ENCODE measurements around the gene TRAPPC3L. TPM values are rescaled to one million over a fixed set of nuclear protein-coding genes. Genes with fewer than 3 reads are reported as not detected.

TRAPPC3L gene
- polyA plus RNA-seq, 1 donor from 2014 or later, result not detected

DNA sequence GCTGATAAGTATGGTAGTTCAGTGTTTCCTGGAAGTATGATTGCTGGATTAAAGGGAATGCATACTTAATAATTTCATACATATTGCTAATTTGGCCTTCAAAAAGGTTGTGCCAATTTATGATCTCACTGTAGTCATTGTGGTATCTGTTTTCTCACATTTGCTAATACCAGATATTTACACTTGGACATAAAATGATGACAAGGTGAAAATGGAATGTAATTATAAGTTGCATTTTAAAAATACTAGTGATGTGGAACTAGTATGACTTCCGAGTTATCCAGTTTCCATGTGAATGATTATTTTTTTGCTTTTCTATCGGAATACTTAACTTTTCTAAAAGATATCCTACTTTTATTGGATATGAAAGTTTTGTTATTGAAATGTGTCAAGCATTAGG, 41.3 kb upstream of the TRAPPC3L start:
- Histone ChIP-seq H3K9ac (ENCODE audit: low read length) (no peak overlapping the region), H3F3A (ENCODE audit: insufficient read depth, low read length, poor library complexity, severe bottlenecking) (no peaks in the 10 kb centered on the region), H3K79me2 (replicated peaks; ENCODE audit: insufficient read depth, low read length) (no peaks in the 10 kb centered on the region), H3K9me2 (ENCODE audit: insufficient read depth, low read length) (no peaks in the 10 kb centered on the region), H4K20me1 (ENCODE audit: insufficient read depth) (no peaks in the 10 kb centered on the region), H3K27me3 (ENCODE audit: insufficient read depth, low read depth, low read length) (no peaks in the 10 kb centered on the region), H3K4me2 (ENCODE audit: low read length) (no peak overlapping the region), H3K4me3 (ENCODE audit: low read length) (no peak overlapping the region), H3K9me3 (ENCODE audit: low read length) (no peaks in the 10 kb centered on the region), H2AFZ (ENCODE audit: low read depth, low read length) (no peak overlapping the region), H3K27ac (ENCODE audit: low read length) (no peak overlapping the region), H3K36me3 (ENCODE audit: insufficient read depth, low read length) (peaks cover 7% of the 10 kb centered on the region)
- TF ChIP-seq POLR2AphosphoS5 (IDR thresholded peaks at IDR 0.05) (no peak), EZH2 (IDR thresholded peaks at IDR 0.05; ENCODE audit: borderline replicate concordance, insufficient read depth, low read length, poor library complexity, severe bottlenecking) (no peak), EP300 (conservative IDR thresholded peaks at IDR 0.05; ENCODE audit: poor library complexity, severe bottlenecking) (no peak), SMC3 (conservative IDR thresholded peaks at IDR 0.05; ENCODE audit: poor library complexity) (no peak), MXI1 (conservative IDR thresholded peaks at IDR 0.05; ENCODE audit: poor library complexity, severe bottlenecking) (no peak), RAD21 (conservative IDR thresholded peaks at IDR 0.05) (no peak), TAF1 (IDR thresholded peaks at IDR 0.05; ENCODE audit: low read depth) (no peak)
- TF ChIP-seq, protein P1, sequence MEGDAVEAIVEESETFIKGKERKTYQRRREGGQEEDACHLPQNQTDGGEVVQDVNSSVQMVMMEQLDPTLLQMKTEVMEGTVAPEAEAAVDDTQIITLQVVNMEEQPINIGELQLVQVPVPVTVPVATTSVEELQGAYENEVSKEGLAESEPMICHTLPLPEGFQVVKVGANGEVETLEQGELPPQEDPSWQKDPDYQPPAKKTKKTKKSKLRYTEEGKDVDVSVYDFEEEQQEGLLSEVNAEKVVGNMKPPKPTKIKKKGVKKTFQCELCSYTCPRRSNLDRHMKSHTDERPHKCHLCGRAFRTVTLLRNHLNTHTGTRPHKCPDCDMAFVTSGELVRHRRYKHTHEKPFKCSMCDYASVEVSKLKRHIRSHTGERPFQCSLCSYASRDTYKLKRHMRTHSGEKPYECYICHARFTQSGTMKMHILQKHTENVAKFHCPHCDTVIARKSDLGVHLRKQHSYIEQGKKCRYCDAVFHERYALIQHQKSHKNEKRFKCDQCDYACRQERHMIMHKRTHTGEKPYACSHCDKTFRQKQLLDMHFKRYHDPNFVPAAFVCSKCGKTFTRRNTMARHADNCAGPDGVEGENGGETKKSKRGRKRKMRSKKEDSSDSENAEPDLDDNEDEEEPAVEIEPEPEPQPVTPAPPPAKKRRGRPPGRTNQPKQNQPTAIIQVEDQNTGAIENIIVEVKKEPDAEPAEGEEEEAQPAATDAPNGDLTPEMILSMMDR (IDR thresholded peaks at IDR 0.05; ENCODE audit: poor library complexity, severe bottlenecking), result no peak
- TF ChIP-seq, protein P2, sequence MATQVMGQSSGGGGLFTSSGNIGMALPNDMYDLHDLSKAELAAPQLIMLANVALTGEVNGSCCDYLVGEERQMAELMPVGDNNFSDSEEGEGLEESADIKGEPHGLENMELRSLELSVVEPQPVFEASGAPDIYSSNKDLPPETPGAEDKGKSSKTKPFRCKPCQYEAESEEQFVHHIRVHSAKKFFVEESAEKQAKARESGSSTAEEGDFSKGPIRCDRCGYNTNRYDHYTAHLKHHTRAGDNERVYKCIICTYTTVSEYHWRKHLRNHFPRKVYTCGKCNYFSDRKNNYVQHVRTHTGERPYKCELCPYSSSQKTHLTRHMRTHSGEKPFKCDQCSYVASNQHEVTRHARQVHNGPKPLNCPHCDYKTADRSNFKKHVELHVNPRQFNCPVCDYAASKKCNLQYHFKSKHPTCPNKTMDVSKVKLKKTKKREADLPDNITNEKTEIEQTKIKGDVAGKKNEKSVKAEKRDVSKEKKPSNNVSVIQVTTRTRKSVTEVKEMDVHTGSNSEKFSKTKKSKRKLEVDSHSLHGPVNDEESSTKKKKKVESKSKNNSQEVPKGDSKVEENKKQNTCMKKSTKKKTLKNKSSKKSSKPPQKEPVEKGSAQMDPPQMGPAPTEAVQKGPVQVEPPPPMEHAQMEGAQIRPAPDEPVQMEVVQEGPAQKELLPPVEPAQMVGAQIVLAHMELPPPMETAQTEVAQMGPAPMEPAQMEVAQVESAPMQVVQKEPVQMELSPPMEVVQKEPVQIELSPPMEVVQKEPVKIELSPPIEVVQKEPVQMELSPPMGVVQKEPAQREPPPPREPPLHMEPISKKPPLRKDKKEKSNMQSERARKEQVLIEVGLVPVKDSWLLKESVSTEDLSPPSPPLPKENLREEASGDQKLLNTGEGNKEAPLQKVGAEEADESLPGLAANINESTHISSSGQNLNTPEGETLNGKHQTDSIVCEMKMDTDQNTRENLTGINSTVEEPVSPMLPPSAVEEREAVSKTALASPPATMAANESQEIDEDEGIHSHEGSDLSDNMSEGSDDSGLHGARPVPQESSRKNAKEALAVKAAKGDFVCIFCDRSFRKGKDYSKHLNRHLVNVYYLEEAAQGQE (IDR thresholded peaks at IDR 0.05; ENCODE audit: borderline replicate concordance), result no peak

DNA sequence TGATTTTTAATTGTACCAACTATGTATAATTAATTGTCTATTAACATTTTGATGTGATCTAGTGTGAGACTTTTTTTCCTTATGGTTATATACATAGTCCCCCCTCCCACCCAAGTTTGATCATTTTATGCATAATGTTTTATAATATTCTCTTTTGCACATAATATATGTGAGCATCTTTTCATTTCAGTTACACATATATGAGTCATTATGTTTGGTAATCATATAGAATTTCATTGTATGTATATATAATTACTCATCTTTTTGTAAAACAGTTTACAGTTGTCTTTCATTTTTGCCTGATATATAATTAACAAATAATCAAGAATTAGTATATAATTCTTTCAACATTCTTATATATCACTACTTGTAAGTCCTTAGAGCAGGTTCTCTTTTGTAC, 40.8 kb upstream of the TRAPPC3L start:
- Histone ChIP-seq H3K79me2 (replicated peaks; ENCODE audit: insufficient read depth, low read length) (no peaks in the 10 kb centered on the region), H3K9me3 (ENCODE audit: low read length) (no peaks in the 10 kb centered on the region), H3F3A (ENCODE audit: insufficient read depth, low read length, poor library complexity, severe bottlenecking) (no peaks in the 10 kb centered on the region), H3K4me2 (ENCODE audit: low read length) (no peak overlapping the region), H3K27ac (ENCODE audit: low read length) (no peak overlapping the region), H3K4me3 (ENCODE audit: low read length) (no peak overlapping the region), H2AFZ (ENCODE audit: low read depth, low read length) (no peak overlapping the region), H3K9me2 (ENCODE audit: insufficient read depth, low read length) (no peaks in the 10 kb centered on the region), H3K27me3 (ENCODE audit: insufficient read depth, low read depth, low read length) (no peaks in the 10 kb centered on the region), H3K36me3 (ENCODE audit: insufficient read depth, low read length) (peaks cover 3% of the 10 kb centered on the region), H4K20me1 (ENCODE audit: insufficient read depth) (no peaks in the 10 kb centered on the region), H3K9ac (ENCODE audit: low read length) (no peak overlapping the region)
- TF ChIP-seq, protein P1 (IDR thresholded peaks at IDR 0.05; ENCODE audit: poor library complexity, severe bottlenecking), result no peak
- TF ChIP-seq EZH2 (IDR thresholded peaks at IDR 0.05; ENCODE audit: borderline replicate concordance, insufficient read depth, low read length, poor library complexity, severe bottlenecking), result no peak
- TF ChIP-seq EP300 (conservative IDR thresholded peaks at IDR 0.05; ENCODE audit: poor library complexity, severe bottlenecking), result no peak
- TF ChIP-seq TAF1 (IDR thresholded peaks at IDR 0.05; ENCODE audit: low read depth), result no peak

Data from neural cell (in vitro differentiated cells).